PC-3 (cell line): ENCODE measurements around the gene IQCB1. TPM values are rescaled to one million over a fixed set of nuclear protein-coding genes. Genes with fewer than 3 reads are reported as not detected.

Source experiments
- ATAC-seq: fragments of 200-7000 bp; cut with Tn5 transposase; 2 replicates; pipeline ENCODE4 v1.9.1; 2020; ENCODE audit warnings: mild to moderate bottlenecking, moderate library complexity
- BruUV-seq: library from RNA; stranded (reverse); fragments of 400-500 nt; replicated peaks from 2 replicates; lab custom pipeline; 2021; lab: Mats Ljungman, UMichigan
- CTCF ChIA-PET: fragments of 300-600 bp; sonication (Branson Sonifier 250); formaldehyde crosslinking; loops from one replicate; lab custom pipeline; 2022; ENCODE audit warnings: antibody characterized with exemption; lab: Charles Lee
- POLR2A ChIA-PET: fragments of 300-600 bp; sonication (Branson Sonifier 250); formaldehyde crosslinking; loops from one replicate; lab custom pipeline; 2022; ENCODE audit warnings: antibody characterized with exemption; ENCODE audit not compliant: unreplicated experiment; lab: Charles Lee
- DNase-seq: peaks from one replicate; pipeline ENCODE4 v3.0.0-alpha.2; 2015
- H2AFZ ChIP-seq: fragments of 300-600 bp; sonication (generic); 2 replicates; pipeline ENCODE4 v1.6.0; 2016; ENCODE audit warnings: antibody characterized with exemption, low read length
- H3F3A ChIP-seq: fragments of 300-600 bp; sonication (generic); one replicate; pipeline ENCODE4 v1.6.0; 2017; ENCODE audit warnings: antibody characterized with exemption, low read length, control low read depth, mild to moderate bottlenecking; ENCODE audit not compliant: unreplicated experiment
- H3K27ac ChIP-seq: fragments of 300-600 bp; sonication (generic); 2 replicates; pipeline ENCODE4 v1.5.1; 2016; ENCODE audit warnings: mild to moderate bottlenecking, low read length
- H3K27me3 ChIP-seq: fragments of 300-600 bp; sonication (generic); 2 replicates; pipeline ENCODE4 v1.6.1; 2016; ENCODE audit warnings: low read length, mixed read lengths
- H3K36me3 ChIP-seq: fragments of 300-600 bp; sonication (generic); 2 replicates; pipeline ENCODE4 v1.6.1; 2016; ENCODE audit warnings: low read depth, mixed run types, low read length, mixed read lengths
- H3K4me1 ChIP-seq: fragments of 300-600 bp; sonication (generic); 2 replicates; pipeline ENCODE4 v1.5.1; 2016; ENCODE audit warnings: low read length; ENCODE audit not compliant: insufficient read depth
- H3K4me2 ChIP-seq: fragments of 300-600 bp; sonication (generic); 2 replicates; pipeline ENCODE4 v1.6.0; 2016; ENCODE audit warnings: low read length
- H3K4me3 ChIP-seq: fragments of 300-600 bp; sonication (generic); 2 replicates; pipeline ENCODE4 v1.5.1; 2016; ENCODE audit warnings: mild to moderate bottlenecking, low read length, mixed read lengths
- H3K79me2 ChIP-seq: fragments of 300-600 bp; sonication (generic); 2 replicates; pipeline ENCODE4 v1.6.1; 2017; ENCODE audit warnings: low read length, mixed read lengths
- H3K9ac ChIP-seq: fragments of 300-600 bp; sonication (generic); 2 replicates; pipeline ENCODE4 v1.6.0; 2016; ENCODE audit warnings: mild to moderate bottlenecking, low read length
- H3K9me2 ChIP-seq: fragments of 300-600 bp; sonication (generic); replicated peaks from 2 replicates; pipeline ENCODE4 v1.6.1; 2016; ENCODE audit warnings: mixed run types, low read length, mixed read lengths
- H3K9me3 ChIP-seq: fragments of 300-600 bp; sonication (generic); 2 replicates; pipeline ENCODE4 v1.6.1; 2016; ENCODE audit warnings: low read length, mixed read lengths
- H4K20me1 ChIP-seq: fragments of 300-600 bp; sonication (generic); 2 replicates; pipeline ENCODE4 v1.6.1; 2016; ENCODE audit warnings: low read length, mixed read lengths
- EZH2 ChIP-seq: fragments of 300-600 bp; sonication (generic); IDR thresholded peaks from one replicate; pipeline ENCODE4 v1.6.1; 2017; ENCODE audit warnings: antibody characterized with exemption, mild to moderate bottlenecking, low read length; ENCODE audit not compliant: unreplicated experiment
- EZH2phosphoT487 ChIP-seq: fragments of 300-600 bp; sonication (generic); IDR thresholded peaks from 2 replicates; pipeline ENCODE4 v1.6.1; 2018; ENCODE audit warnings: mild to moderate bottlenecking, antibody characterized with exemption, low read length, borderline replicate concordance
- intact Hi-C: fragments of 100-400 bp; cut with micrococcal nuclease; formaldehyde crosslinking; loops from 2 replicates; pipeline ENCODE4 v1.9.0; 2023
- total RNA-seq: library from RNA; depleted of rRNA; stranded (reverse); fragments of >200 nt; gene quantifications from 2 replicates; pipeline ENCODE4 v1.2.3, GENCODE V29; 2014
- TF ChIP-seq, protein P1 (sequence below): fragments of 300-600 bp; sonication (generic); conservative IDR thresholded peaks from 2 replicates; pipeline ENCODE4 v1.5.1; 2017; ENCODE audit warnings: antibody characterized with exemption, low read depth, mild to moderate bottlenecking, low read length

Gene IQCB1
- total RNA-seq, 1 experiment from 2014 or later: 29.3 TPM

GRCh38 chr3:121800906-121801305 is 34.0 kb downstream of the IQCB1 start:
- no peaks in the 10 kb centered on the region for H3F3A ChIP-seq
- H3K9me2 ChIP-seq: no peaks in the 10 kb centered on the region
- TF ChIP-seq, protein P1, sequence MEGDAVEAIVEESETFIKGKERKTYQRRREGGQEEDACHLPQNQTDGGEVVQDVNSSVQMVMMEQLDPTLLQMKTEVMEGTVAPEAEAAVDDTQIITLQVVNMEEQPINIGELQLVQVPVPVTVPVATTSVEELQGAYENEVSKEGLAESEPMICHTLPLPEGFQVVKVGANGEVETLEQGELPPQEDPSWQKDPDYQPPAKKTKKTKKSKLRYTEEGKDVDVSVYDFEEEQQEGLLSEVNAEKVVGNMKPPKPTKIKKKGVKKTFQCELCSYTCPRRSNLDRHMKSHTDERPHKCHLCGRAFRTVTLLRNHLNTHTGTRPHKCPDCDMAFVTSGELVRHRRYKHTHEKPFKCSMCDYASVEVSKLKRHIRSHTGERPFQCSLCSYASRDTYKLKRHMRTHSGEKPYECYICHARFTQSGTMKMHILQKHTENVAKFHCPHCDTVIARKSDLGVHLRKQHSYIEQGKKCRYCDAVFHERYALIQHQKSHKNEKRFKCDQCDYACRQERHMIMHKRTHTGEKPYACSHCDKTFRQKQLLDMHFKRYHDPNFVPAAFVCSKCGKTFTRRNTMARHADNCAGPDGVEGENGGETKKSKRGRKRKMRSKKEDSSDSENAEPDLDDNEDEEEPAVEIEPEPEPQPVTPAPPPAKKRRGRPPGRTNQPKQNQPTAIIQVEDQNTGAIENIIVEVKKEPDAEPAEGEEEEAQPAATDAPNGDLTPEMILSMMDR: no peak
- no peak for TF ChIP-seq EZH2
- no peak for TF ChIP-seq EZH2phosphoT487
- DNase-seq: no peak
- no peak overlapping the region for H3K9ac ChIP-seq
- ChIA-PET CTCF (no interaction called here), POLR2A (no interaction called here)
- H3K27ac ChIP-seq: no peak overlapping the region
- no peak overlapping the region for H3K4me3 ChIP-seq
- no TSS peak for BruUV-seq
- intact Hi-C loops: loop anchor here (5.0 kb wide), 1 partner anchor 311 kb away; no protein-coding TSS in a partner anchor
- peaks cover 37% of the 10 kb centered on the region for H3K36me3 ChIP-seq
- ATAC-seq: no peak
- H3K4me2 ChIP-seq: no peak overlapping the region
- H3K4me1 ChIP-seq: no peaks in the 10 kb centered on the region
- no peaks in the 10 kb centered on the region for H3K79me2 ChIP-seq
- H2AFZ ChIP-seq: no peak overlapping the region
- H3K27me3 ChIP-seq: no peaks in the 10 kb centered on the region
- H3K9me3 ChIP-seq: no peaks in the 10 kb centered on the region
- no peaks in the 10 kb centered on the region for H4K20me1 ChIP-seq

GRCh38 chr3:121796970-121797369 is 37.9 kb downstream of the IQCB1 start:
- H3K9ac ChIP-seq: no peak overlapping the region
- H3K79me2 ChIP-seq: no peaks in the 10 kb centered on the region
- H2AFZ ChIP-seq: no peak overlapping the region
- no peaks in the 10 kb centered on the region for H3K27me3 ChIP-seq
- no peak overlapping the region for H3K27ac ChIP-seq
- CTCF ChIA-PET: no interaction called here
- no peaks in the 10 kb centered on the region for H4K20me1 ChIP-seq
- intact Hi-C loops: no loop called here
- H3K4me1 ChIP-seq: no peaks in the 10 kb centered on the region
- no peaks in the 10 kb centered on the region for H3F3A ChIP-seq
- POLR2A ChIA-PET: interaction anchor here (0.6 kb wide), 1 partner anchor 207 kb away, joined by 3 read pairs; no protein-coding TSS in a partner anchor
- no peaks in the 10 kb centered on the region for H3K9me3 ChIP-seq
- DNase-seq: no peak
- no peak for ATAC-seq
- H3K4me2 ChIP-seq: no peak overlapping the region
- TF ChIP-seq, protein P1: no peak
- TF ChIP-seq EZH2phosphoT487 (no peak), EZH2 (no peak)
- H3K9me2 ChIP-seq: no peaks in the 10 kb centered on the region
- H3K36me3 ChIP-seq: peaks cover 29% of the 10 kb centered on the region
- no TSS peak for BruUV-seq
- H3K4me3 ChIP-seq: no peak overlapping the region

DNA sequence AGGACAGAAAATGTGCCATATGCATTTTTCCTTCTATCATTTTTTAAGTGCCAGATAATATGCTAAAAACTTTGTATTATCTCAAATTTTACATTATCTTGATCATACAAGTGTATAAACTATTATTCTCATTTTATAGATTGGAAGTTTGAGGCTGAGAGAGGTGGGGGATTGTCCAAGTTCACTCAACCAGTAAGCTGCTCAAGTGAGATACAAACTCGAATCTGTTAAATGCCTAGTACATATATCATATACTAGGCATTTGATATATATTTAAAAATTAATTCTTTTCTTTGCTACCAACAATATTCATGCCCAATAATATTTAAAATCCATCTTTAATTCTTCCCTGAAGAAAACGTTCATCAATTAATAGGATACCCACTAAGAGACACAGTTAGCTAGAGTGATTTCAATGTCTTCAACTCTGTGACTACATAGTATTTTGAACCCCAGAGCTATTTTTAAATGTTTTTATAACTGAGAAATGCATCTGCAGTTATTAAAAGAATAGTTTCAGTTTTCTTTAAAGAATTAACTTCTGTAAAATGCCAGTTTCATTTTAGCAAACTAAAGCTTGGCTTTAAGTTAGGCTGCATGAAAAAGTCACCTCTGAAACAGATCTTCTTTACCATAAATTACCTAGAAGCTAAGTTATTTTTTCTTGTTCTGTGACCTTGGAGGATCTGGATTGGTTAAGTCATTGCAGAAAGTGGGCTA is 40.4 kb downstream of the IQCB1 start:
- CTCF ChIA-PET: no interaction called here
- intact Hi-C loops: no loop called here
- H3K36me3 ChIP-seq: peaks cover 38% of the 10 kb centered on the region

More for the DNA sequence above, 40.4 kb downstream of the IQCB1 start:
- Histone ChIP-seq H3K27ac (no peak overlapping the region), H3K9ac (no peak overlapping the region), H4K20me1 (no peaks in the 10 kb centered on the region), H3K79me2 (no peaks in the 10 kb centered on the region), H3K4me2 (no peak overlapping the region), H2AFZ (no peak overlapping the region), H3K9me2 (no peaks in the 10 kb centered on the region), H3K4me1 (no peaks in the 10 kb centered on the region), H3K4me3 (no peak overlapping the region), H3F3A (no peaks in the 10 kb centered on the region), H3K27me3 (no peaks in the 10 kb centered on the region), H3K9me3 (no peaks in the 10 kb centered on the region)
- POLR2A ChIA-PET: interaction anchor here (0.6 to 0.7 kb wide), 2 partner anchors 13 to 323 kb away, joined by 3 to 4 read pairs; no protein-coding TSS in a partner anchor
- no TSS peak for BruUV-seq
- ATAC-seq (no peak), DNase-seq (no peak)
- TF ChIP-seq, protein P1: no peak
- TF ChIP-seq EZH2: no peak
- no peak for TF ChIP-seq EZH2phosphoT487
